Measurements from ENCODE around the gene ST3GAL2.
"Not testable (repeated sequence)": the region's sequence is repeated elsewhere in the genome, so short reads cannot be mapped to it uniquely, and the experiment has no call there.

The ST3GAL2 gene

GRCh38 chr16:70370924-70371323 is 68.0 kb downstream of the ST3GAL2 start:
- no peak for DNase-seq (ENCODE audit: low read depth, low spot score)
- H3K4me3 ChIP-seq (ENCODE audit: low read length): no peak overlapping the region

- H3K4me3 ChIP-seq (ENCODE audit: low read length); DNase-seq (ENCODE audit: low read depth, low spot score): not testable (repeated sequence)
These were observed 68.8 kb downstream of the ST3GAL2 start for GRCh38 chr16:70370145-70370544.

- no peak overlapping the region for H3K4me3 ChIP-seq (ENCODE audit: low read length)
- no peak for DNase-seq (ENCODE audit: low read depth, low spot score)
These were observed 74.5 kb downstream of the ST3GAL2 start for GRCh38 chr16:70364399-70364798.

GRCh38 chr16:70359552-70359951 is 79.3 kb downstream of the ST3GAL2 start:
- no peak overlapping the region for H3K4me3 ChIP-seq (ENCODE audit: low read length)
- DNase-seq (ENCODE audit: low read depth, low spot score): no peak

- DNase-seq (ENCODE audit: low read depth, low spot score): no peak
- H3K4me3 ChIP-seq (ENCODE audit: low read length): no peak overlapping the region
These were observed 89.1 kb downstream of the ST3GAL2 start for GRCh38 chr16:70349783-70350182.

- no peak for DNase-seq (ENCODE audit: low read depth, low spot score)
- no peak overlapping the region for H3K4me3 ChIP-seq (ENCODE audit: low read length)
These were observed 89.9 kb downstream of the ST3GAL2 start for GRCh38 chr16:70348991-70349390.

- H3K4me3 ChIP-seq (ENCODE audit: low read length): peak overlapping the region; percentile 80
- DNase-seq (ENCODE audit: low read depth, low spot score): no peak
These were observed 93.1 kb downstream of the ST3GAL2 start for GRCh38 chr16:70345840-70346239.

- DNase-seq (ENCODE audit: low read depth, low spot score): no peak
- no peak overlapping the region for H3K4me3 ChIP-seq (ENCODE audit: low read length)
These were observed 96.9 kb downstream of the ST3GAL2 start for GRCh38 chr16:70342016-70342415.

GRCh38 chr16:70341600-70341999 is 97.3 kb downstream of the ST3GAL2 start:
- H3K4me3 ChIP-seq (ENCODE audit: low read length): no peak overlapping the region
- no peak for DNase-seq (ENCODE audit: low read depth, low spot score)

GRCh38 chr16:70337814-70338213 is 101.1 kb downstream of the ST3GAL2 start:
- no peak for DNase-seq (ENCODE audit: low read depth, low spot score)
- H3K4me3 ChIP-seq (ENCODE audit: low read length): no peak overlapping the region

- not testable (repeated sequence) for H3K4me3 ChIP-seq (ENCODE audit: low read length)
These were observed 106.2 kb downstream of the ST3GAL2 start for GRCh38 chr16:70332728-70333127.

GRCh38 chr16:70331588-70332358 is 107.1 kb downstream of the ST3GAL2 start:
- DNase-seq (ENCODE audit: low read depth, low spot score): no peak
- no peak overlapping the region for H3K4me3 ChIP-seq (ENCODE audit: low read length)

More at GRCh38 chr16:70332728-70333127, 106.2 kb downstream of the ST3GAL2 start:
- DNase-seq (ENCODE audit: low read depth, low spot score): not testable (repeated sequence)

GRCh38 chr16:70331091-70331490 is 107.8 kb downstream of the ST3GAL2 start:
- no peak overlapping the region for H3K4me3 ChIP-seq (ENCODE audit: low read length)
- no peak for DNase-seq (ENCODE audit: low read depth, low spot score)
